Measurements from ENCODE around the gene PGGHG. TPM values are rescaled to one million over a fixed set of nuclear protein-coding genes. Genes with fewer than 3 reads are reported as not detected.

Gene PGGHG
- total RNA-seq, 1 donor from 2014 or later: 20.5 TPM

- Mint-ChIP-seq H3K4me3 (no peak overlapping the region), H3K27ac (no peak overlapping the region), H3K36me3 (no peaks in the 10 kb centered on the region), H3K9me3 (peaks cover 7% of the 10 kb centered on the region), H3K4me1 (peaks cover 16% of the 10 kb centered on the region), H3K27me3 (ENCODE audit: insufficient read depth, low read depth) (peaks cover 17% of the 10 kb centered on the region)
- Histone ChIP-seq H3K79me2 (ENCODE audit: low read depth) (no peaks in the 10 kb centered on the region), H4K20me1 (ENCODE audit: low read depth) (no peaks in the 10 kb centered on the region), H3K4me3 (no peak overlapping the region), H3K36me3 (no peaks in the 10 kb centered on the region), H3K4me1 (peaks cover 4% of the 10 kb centered on the region), H3K27ac (no peak overlapping the region), H3K27me3 (peaks cover 8% of the 10 kb centered on the region), H3K9ac (no peak overlapping the region), H2AFZ (replicated peaks) (no peak overlapping the region), H3F3A (ENCODE audit: low read depth) (no peaks in the 10 kb centered on the region), H3K4me2 (no peak overlapping the region), H3K9me3 (ENCODE audit: low read depth) (no peaks in the 10 kb centered on the region)
- TF ChIP-seq EZH2 (IDR thresholded peaks at IDR 0.05) (no peak), CTCF (IDR thresholded peaks at IDR 0.05) (no peak), EZH2phosphoT487 (IDR thresholded peaks at IDR 0.05) (no peak)
- DNase-seq (ENCODE audit: low spot score): no peak
Observed at GRCh38 chr11:280706-281485, 8.0 kb upstream of the PGGHG start.

- no peak overlapping the region for H3K4me2 ChIP-seq
- no peaks in the 10 kb centered on the region for H3K79me2 ChIP-seq (ENCODE audit: low read depth)
- Mint-ChIP-seq H3K9me3 (peaks cover 7% of the 10 kb centered on the region), H3K4me1 (peaks cover 16% of the 10 kb centered on the region), H3K27ac (peak overlapping the region; percentile 62), H3K36me3 (no peaks in the 10 kb centered on the region), H3K4me3 (no peak overlapping the region), H3K27me3 (ENCODE audit: insufficient read depth, low read depth) (peaks cover 17% of the 10 kb centered on the region)
- no peak overlapping the region for H3K9ac ChIP-seq
- H3K9me3 ChIP-seq (ENCODE audit: low read depth): no peaks in the 10 kb centered on the region
- no peak overlapping the region for H2AFZ ChIP-seq (replicated peaks)
- peaks cover 8% of the 10 kb centered on the region for H3K27me3 ChIP-seq
- H3K36me3 ChIP-seq: no peaks in the 10 kb centered on the region
- no peak for DNase-seq (ENCODE audit: low spot score)
- no peak overlapping the region for H3K27ac ChIP-seq
- no peak overlapping the region for H3K4me3 ChIP-seq
- no peaks in the 10 kb centered on the region for H4K20me1 ChIP-seq (ENCODE audit: low read depth)
- H3K4me1 ChIP-seq: peaks cover 4% of the 10 kb centered on the region
- no peaks in the 10 kb centered on the region for H3F3A ChIP-seq (ENCODE audit: low read depth)
- TF ChIP-seq EZH2 (IDR thresholded peaks at IDR 0.05): no peak
- no peak for TF ChIP-seq CTCF (IDR thresholded peaks at IDR 0.05)
- no peak for TF ChIP-seq EZH2phosphoT487 (IDR thresholded peaks at IDR 0.05)
Observed at GRCh38 chr11:281486-282161, 7.3 kb upstream of the PGGHG start.

GRCh38 chr11:282171-282570, 6.8 kb upstream of the PGGHG start:
- H3K4me1 ChIP-seq: peaks cover 4% of the 10 kb centered on the region
- H3K27me3 ChIP-seq: peaks cover 12% of the 10 kb centered on the region
- no peak overlapping the region for H2AFZ ChIP-seq (replicated peaks)
- no peaks in the 10 kb centered on the region for H3K36me3 ChIP-seq
- H3K27me3 Mint-ChIP-seq (ENCODE audit: insufficient read depth, low read depth): peaks cover 21% of the 10 kb centered on the region
- H3K9me3 Mint-ChIP-seq: peaks cover 7% of the 10 kb centered on the region
- H3K27ac ChIP-seq: no peak overlapping the region
- no peak overlapping the region for H3K4me3 ChIP-seq
- no peaks in the 10 kb centered on the region for H3F3A ChIP-seq (ENCODE audit: low read depth)
- no peak overlapping the region for H3K9ac ChIP-seq
- H3K36me3 Mint-ChIP-seq: no peaks in the 10 kb centered on the region
- H3K79me2 ChIP-seq (ENCODE audit: low read depth): no peaks in the 10 kb centered on the region
- H3K9me3 ChIP-seq (ENCODE audit: low read depth): no peaks in the 10 kb centered on the region
- H3K4me3 Mint-ChIP-seq: no peak overlapping the region
- H3K4me1 Mint-ChIP-seq: peaks cover 19% of the 10 kb centered on the region
- peak overlapping the region; percentile 62 for H3K27ac Mint-ChIP-seq
- no peak for DNase-seq (ENCODE audit: low spot score)
- H4K20me1 ChIP-seq (ENCODE audit: low read depth): no peaks in the 10 kb centered on the region
- TF ChIP-seq CTCF (IDR thresholded peaks at IDR 0.05): no peak
- TF ChIP-seq EZH2 (IDR thresholded peaks at IDR 0.05): no peak
- no peak for TF ChIP-seq EZH2phosphoT487 (IDR thresholded peaks at IDR 0.05)
- no peak overlapping the region for H3K4me2 ChIP-seq
